Measurements from ENCODE around the gene GABBR2.

GABBR2 gene

GRCh38 chr9:98332405-98332831, 376.3 kb downstream of the GABBR2 start:
- no peak for DNase-seq

GRCh38 chr9:98331536-98332259, 377.0 kb downstream of the GABBR2 start:
- DNase-seq, result no peak

DNA sequence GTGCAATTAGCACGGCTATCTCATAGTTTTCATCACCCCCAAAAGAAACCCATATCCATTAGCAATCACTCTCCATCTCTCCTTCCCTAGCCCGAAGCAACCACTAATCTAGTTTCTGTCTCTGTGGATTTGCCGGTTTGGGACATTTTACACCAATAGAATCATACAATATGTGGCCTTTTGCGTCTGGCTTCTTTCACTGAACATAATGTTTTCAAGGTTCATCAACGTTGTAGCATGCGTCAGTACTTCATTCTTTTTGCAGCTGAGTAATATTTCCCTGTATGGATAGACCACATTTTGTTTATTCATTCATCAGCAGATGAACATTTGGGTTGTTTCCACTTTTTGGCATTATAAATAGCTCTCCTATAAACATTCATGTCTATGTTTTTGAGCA, 377.9 kb downstream of the GABBR2 start:
- no peak for DNase-seq

DNA sequence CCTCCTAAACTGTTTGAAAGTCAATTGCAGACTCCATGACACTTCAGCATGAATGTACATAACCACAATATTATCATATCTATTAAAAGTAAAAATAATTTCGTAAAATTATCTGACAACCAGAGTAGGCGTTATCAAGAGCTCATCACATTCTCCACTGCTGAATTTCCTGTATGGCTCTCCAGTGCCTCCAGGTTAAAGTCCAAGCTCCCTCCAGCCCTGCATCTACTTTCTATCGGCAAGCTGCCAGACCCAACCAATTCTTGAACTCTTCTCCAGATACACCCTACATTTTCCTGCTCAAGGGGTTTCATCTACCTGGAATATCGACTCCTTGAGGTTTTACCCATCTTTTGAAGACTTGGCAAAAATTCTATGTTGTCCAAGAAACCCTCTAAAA, 378.8 kb downstream of the GABBR2 start:
- DNase-seq, result no peak

DNA sequence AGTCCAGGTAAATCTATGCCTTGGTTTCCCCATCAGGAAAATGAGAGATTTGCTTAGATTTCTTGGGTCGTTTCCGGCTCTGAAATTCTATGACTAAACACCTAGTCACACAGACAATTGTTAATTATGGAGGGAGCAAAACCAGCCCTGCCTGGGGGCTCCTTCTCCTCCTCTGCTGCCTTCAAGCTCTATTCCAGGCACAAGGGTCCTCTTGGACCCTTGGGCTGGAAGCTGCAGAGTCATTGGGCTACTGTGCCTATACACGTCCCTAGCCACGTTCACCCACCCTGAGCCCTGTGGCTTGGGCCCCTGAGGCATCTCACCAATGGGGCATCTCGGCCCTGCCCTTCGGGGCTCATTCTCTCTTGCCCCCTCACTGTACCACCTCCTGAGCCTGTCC, 379.5 kb downstream of the GABBR2 start:
- DNase-seq, result no peak

DNA sequence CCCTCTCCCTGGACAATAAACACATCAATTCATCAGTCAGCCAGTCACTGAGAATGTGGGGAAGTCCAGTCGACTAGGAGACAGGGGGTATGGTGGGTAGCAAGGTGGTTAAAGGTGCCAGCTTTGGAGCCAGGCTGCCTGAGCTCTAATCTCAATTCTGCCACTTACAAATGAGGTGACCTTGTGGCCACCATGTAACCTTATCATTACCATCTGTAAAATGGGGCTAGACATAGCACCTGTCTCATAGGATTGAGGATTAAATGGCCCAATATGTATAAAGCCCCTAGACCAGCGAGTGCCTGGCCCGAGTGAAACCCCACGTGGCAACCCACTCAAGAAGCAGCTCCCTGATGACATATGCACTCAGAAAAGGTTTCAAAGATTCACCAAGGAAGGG, 380.0 kb downstream of the GABBR2 start:
- no peak for DNase-seq

DNA sequence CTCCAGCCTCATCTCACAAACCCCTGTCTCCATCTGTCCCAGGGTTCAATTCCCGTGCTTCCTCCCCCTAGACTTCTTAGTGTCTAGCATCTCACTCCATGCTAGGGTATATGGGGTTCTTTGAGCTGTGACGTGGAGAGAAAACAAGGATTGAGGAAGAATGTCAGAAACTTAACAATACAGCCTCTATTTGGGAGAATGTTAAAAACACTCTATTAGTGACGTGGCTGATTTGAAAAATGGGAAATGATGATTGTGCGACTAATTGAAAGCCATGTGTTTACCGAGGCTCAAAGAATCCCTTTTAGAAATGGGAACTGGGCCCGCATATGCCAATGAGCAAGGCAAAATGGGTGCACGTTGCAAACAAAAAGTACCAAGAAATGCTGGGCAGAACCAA, 380.6 kb downstream of the GABBR2 start:
- no peak for DNase-seq

DNA sequence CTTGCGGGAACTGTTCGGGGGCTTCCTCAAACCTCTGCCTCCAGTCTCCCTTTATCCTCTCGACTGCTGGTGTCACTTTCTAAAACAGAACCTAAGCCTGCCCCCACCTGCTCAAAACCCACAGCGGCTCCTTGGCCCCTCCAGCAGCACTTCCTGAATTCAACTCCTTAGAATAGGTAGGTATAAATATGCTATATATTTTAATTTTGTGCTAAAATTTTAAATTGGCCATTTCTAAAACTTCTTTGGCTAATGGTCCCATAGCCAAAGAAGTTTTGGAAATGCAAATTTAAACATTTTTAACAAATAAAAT, 381.5 kb downstream of the GABBR2 start:
- DNase-seq, result no peak

GRCh38 chr9:98326459-98327248, 382.1 kb downstream of the GABBR2 start:
- DNase-seq, result peak; percentile 46

DNA sequence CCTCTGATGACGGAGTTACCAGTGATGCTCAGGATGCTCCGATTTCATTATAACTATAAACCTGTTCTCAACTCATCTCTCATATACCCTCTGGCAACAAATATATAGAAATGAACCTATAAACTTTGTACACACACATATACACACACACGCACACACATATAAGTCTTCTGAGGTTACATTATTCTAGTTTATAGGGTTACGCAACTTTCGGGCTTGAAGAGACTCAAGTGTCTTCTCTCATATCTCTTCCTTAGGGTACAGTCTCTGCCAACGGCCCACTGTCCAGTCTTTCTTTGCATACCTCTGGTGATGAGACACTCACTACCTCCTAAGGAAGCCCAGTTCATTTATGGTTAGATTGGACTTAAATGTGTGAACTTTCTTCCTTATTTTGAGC, 383.9 kb downstream of the GABBR2 start:
- DNase-seq, result no peak

DNA sequence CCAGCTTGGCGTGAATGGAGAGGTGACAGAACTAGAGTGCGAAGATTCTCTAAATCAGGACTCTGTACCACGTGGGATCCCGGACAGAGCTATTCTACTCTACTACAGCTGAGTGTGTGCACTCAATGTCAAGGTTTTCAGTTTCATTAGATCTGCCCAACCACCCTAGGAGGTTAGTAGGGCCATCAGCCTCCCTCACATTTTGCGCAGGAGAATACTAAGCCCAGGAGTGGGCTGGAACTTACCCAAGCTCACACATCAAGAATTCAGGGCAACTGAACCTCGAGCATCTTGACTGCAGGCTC, 385.0 kb downstream of the GABBR2 start:
- no peak for DNase-seq

DNA sequence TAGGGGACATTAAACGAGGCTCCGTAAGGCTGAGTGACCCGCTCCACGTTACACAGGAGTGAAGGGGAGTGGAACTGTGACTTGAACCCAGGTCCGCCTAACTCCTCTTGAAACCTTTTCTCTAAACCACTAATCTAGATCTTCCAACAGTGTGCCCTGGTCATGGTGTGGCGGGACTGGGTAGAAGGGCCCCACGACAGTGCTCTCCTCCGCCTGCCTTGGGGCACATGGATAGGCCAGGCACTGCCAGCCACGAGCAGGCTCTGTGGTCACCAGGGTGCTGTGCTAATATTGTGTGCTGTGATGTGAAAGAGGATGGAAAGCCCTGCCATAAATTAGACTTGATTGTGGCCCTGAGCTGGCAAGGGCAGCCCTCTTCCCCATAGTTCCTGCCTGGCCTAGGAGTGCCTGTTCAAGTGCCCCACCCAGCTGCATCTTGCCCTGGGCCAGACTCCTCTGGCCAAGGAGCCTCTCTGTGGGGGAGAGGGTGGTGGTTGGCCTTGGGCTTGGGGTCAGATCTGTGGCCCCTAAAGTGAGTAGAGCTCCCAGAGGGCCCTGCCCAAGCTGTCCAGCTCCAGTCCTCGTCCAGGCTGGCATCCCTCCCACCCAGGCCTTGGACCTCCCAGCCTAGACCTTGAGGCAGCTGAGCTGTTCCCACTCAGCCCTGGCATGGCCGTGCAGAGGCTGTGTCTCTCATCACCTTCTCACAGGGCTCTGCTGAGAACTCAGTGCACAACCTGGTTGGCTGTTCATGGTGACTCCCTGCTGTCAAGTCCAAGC, 385.5 kb downstream of the GABBR2 start:
- DNase-seq, result no peak

- no peak for DNase-seq
Observed at GRCh38 chr9:98321269-98321668, 387.5 kb downstream of the GABBR2 start.

DNA sequence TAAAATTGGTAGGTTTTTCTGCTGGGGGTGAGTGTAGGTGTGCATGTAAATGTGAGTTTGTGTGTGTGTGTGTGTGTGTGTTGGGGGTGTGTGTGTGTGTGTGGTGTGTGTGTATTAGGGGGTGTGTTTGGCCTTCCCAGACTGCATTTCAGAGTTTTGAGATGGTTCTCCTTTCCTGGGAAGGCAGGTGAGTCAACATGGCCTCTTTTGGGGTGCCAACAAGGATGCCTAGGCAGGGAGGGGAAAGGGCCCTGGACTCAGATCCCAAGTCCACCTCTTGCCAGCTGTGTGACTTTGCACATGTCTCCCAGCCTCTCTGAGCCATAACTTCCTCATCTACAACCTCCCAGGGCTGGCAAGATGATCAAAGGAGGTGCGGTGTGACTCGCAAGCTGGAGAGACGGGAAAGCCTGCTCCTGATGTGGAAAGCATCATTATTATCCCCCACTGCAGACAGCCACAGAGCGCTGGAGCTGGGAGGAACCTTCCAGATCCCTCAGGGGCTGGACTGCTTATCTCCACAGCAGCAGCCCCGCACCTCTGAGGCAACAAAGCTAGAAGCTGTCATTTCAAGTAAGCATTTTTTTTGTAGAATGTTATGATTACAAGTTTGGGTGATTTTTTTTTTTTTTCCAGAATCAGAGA, 389.8 kb downstream of the GABBR2 start:
- no peak for DNase-seq

DNA sequence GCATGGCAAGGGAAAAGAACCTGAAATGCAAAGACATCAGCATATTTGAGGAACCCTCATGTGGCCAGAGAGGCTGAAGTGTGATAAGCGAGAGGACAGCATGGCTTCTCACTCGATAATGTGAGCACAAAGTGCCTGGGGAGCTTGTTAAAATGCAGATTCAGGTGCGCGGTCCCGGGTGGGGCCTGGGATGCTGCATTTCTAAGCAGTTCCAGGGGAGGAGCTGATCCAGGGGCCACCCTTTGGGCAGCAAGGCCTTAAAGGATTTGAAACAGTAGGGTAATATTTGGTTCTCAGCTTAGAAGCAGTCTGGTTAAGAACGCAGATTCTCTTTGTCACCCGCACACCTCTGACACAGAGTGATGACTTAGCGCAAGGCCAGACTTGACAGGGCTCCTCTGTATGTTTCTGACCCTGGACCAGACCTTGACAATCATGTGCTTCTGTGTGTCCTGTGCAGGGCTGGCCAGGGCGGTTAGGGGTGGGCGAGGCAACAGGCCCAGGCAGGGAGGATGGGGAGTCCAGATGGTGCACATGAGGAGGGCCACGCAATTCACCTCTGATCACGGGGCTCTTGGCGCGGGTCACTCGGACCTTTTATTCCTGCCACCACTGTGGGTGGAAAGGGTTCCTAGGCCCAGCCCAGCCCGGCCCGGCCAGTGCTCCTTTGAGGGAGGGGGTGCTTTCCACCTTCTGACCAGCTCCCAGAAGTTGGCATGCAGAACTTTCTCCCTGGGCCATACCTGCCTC, 390.5 kb downstream of the GABBR2 start:
- DNase-seq, result no peak

DNA sequence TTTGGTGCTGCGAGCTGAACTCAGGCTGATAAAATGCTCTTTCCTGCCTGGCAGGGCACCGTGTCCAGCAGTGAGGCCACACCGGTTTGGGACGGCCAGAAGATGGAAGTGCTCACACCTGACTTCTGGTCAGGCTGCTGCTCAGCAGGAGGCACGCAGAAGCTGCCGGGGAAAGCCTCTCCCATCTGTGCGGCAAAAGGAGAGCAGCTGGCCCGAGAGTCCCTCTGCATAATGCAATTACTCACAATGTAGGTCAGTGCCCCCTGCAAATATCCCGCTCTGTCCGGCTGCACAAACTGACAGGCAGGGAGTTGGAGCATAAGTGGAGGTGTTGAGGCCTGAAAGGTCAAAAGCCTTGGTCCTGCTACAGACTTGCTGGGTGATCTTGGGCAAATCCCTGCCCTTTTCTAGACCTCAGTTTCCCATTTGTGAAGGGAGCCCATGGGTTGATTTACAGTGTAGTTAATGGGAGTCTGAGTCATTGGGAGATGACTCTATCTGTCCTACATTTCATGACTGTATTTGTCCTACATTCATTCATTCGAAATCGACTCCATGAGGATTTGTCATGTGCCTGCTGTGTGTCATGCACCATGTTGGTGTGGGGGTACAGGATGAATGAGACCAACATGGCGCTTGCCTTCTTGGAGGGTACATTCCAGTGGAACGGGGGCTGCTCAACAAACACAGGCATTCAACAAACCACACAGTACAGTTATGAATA, 391.4 kb downstream of the GABBR2 start:
- no peak for DNase-seq

- DNase-seq, result no peak
Observed at GRCh38 chr9:98316445-98317133, 392.1 kb downstream of the GABBR2 start.

DNA sequence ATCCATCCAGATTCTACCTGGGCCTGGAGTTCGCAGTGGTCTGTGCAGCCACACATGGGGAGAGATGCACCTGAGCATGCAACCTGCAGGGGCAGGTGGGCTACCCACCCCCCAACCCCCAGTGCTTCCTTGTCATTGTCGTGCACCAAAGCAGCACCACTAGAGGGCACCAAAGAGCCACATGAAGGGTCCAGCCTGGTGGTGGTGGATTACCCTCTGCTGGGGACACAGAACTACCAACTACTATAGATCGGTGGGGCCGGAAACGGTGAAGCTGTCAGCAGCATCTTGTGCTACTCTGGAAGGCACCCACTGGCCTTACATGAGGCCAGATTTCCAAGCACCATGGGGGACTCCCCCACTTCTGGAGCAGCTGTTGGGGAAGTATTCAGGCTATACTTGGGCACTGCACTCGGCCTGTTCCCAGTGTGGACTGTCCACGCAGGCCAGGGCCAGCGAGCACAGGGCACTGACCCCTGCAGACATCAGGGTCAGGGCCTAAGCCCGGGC, 393.1 kb downstream of the GABBR2 start:
- peak; percentile 86 for DNase-seq

- DNase-seq, result no peak
Observed at GRCh38 chr9:98315067-98315453, 393.7 kb downstream of the GABBR2 start.

GRCh38 chr9:98314381-98315066, 394.2 kb downstream of the GABBR2 start:
- no peak for DNase-seq

- no peak for DNase-seq
Observed at GRCh38 chr9:98312365-98312764, 396.4 kb downstream of the GABBR2 start.

All from NCI-H2171 (cell line).